RWPE1 (cell line): ENCODE measurements around the gene TFAP2C.

Source experiments
- CTCF ChIA-PET: fragments of 350-600 bp; sonication (Branson Sonifier 250); formaldehyde crosslinking; extraction: SDS; loops from one replicate; lab custom pipeline; 2021; lab: Yijun Ruan, JAX
- POLR2A ChIA-PET: fragments of 400-600 bp; formaldehyde crosslinking; extraction: SDS; loops from one replicate; lab custom pipeline; 2020; ENCODE audit warnings: antibody characterized with exemption; ENCODE audit not compliant: low non-redundant PET; lab: Yijun Ruan, JAX
- DNase-seq: peaks from one replicate; pipeline ENCODE4 v3.0.0; 2012; ENCODE audit warnings: low spot score
- H3K27ac ChIP-seq: fragments of 450-650 bp; 2 replicates; pipeline ENCODE4 v1.5.1; 2017
- CTCF ChIP-seq: fragments of 450-650 bp; conservative IDR thresholded peaks from 2 replicates; pipeline ENCODE4 v1.5.1; 2017; ENCODE audit warnings: low read depth, mild to moderate bottlenecking

The TFAP2C gene

GRCh38 chr20:56624786-56625681 is 4.1 kb upstream of the TFAP2C start:
- DNase-seq = no peak
- TF ChIP-seq CTCF = no peak
- ChIA-PET POLR2A (no interaction called here), CTCF (interaction anchor here (0.6 kb wide), 2 partner anchors 343 to 407 kb away, joined by 3 read pairs; no protein-coding TSS in a partner anchor)
- H3K27ac ChIP-seq = no peak overlapping the region

GRCh38 chr20:56625837-56626236 is 3.3 kb upstream of the TFAP2C start:
- no peak for TF ChIP-seq CTCF
- no peak for DNase-seq
- CTCF ChIA-PET = interaction anchor here (0.6 kb wide), 1 partner anchor 407 kb away, joined by 3 read pairs; no protein-coding TSS in a partner anchor
- no peak overlapping the region for H3K27ac ChIP-seq
- POLR2A ChIA-PET = no interaction called here

GRCh38 chr20:56626367-56627121 is 2.6 kb upstream of the TFAP2C start:
- H3K27ac ChIP-seq = no peak overlapping the region
- DNase-seq = peak; percentile 32
- peak; percentile 38 for TF ChIP-seq CTCF
- CTCF ChIA-PET = interaction anchor here (0.7 kb wide), 2 partner anchors 49 to 357 kb away, joined by 4 to 5 read pairs; no protein-coding TSS in a partner anchor
- POLR2A ChIA-PET = no interaction called here

GRCh38 chr20:56627122-56628014 is 1.7 kb upstream of the TFAP2C start:
- DNase-seq = no peak
- CTCF ChIA-PET = interaction anchor here (0.7 kb wide), 2 partner anchors 50 to 356 kb away, joined by 4 to 5 read pairs; no protein-coding TSS in a partner anchor
- no peak overlapping the region for H3K27ac ChIP-seq
- TF ChIP-seq CTCF = no peak
- POLR2A ChIA-PET = no interaction called here

GRCh38 chr20:56628015-56628872 is 862 bp upstream of the TFAP2C start:
- CTCF ChIA-PET = interaction anchor here (1.2 kb wide), 1 partner anchor 77 kb away, joined by 3 read pairs; no protein-coding TSS in a partner anchor
- peak; percentile 42 for DNase-seq
- POLR2A ChIA-PET = no interaction called here
- H3K27ac ChIP-seq = no peak overlapping the region
- TF ChIP-seq CTCF = no peak
